GM12891 (cell line): ENCODE data around the gene SLCO4A1.

Experiments
- POLR2A ChIP-seq: IDR thresholded peaks from 2 replicates; pipeline ENCODE4 v1.6.1; 2011; ENCODE audit warnings: low read depth, low read length, control low read depth
- POLR2AphosphoS5 ChIP-seq: IDR thresholded peaks from 2 replicates; pipeline ENCODE4 v1.6.1; 2011; ENCODE audit warnings: low read depth, low read length, control low read depth
- TAF1 ChIP-seq: IDR thresholded peaks from 2 replicates; pipeline ENCODE4 v1.6.1; 2011; ENCODE audit warnings: low read depth, low read length, control low read depth

GRCh38 chr20:62644044-62644795 lies 1.9 kb downstream of the SLCO4A1 start:
- TF ChIP-seq TAF1 (no peak), POLR2AphosphoS5 (no peak), POLR2A (no peak)
